GM19467 (cell line): Measurements from ENCODE around the gene FNDC3A.

Experiments
- ATAC-seq: cut with Tn5 transposase; IDR thresholded peaks from one replicate; pipeline ENCODE4 v1.9.1; 2021; ENCODE audit warnings: mild to moderate bottlenecking, moderate library complexity; ENCODE audit not compliant: unreplicated experiment

The FNDC3A gene

DNA sequence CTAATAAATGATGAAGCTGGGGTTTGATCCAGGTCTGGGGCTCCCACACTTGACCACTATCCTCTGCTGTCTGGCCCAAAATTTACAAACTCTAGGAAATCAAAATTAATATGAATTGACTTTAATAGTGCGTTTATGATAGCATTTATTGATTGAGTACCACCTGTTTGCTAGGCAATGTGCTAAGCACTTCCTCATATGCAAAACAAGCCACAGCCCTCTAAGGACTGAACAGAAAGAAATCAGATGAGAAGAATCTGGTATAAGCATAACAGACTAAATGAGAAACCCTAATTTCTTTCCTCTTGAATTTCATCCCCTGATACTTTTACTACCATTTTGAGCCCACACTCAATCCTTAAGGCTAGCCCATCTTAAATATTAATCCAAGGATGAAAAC lies 237.8 kb downstream of the FNDC3A start:
- ATAC-seq: no peak

GRCh38 chr13:49213997-49214916 lies 238.5 kb downstream of the FNDC3A start:
- no peak for ATAC-seq

DNA sequence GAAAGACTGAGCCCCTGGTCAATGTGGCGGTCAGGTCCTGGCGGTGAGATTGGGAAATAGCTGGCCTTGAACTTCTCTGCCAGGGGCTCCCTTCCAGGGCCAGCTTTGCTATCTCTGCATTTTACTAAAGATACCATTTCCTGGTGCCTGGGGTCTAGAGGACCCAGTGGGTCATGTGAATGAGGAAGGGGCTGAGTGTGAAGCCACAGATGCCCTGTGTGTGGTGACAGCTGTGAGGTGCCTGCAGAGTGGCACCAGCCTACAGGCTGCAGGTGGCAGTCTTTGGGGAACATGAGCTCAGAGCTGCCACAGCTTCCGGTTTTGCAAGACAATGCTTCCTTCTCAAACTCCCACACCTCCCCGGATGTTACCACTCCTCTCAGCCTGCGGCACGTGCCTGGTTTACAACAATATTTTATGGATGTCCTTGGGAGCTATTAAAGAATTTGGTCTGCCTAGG lies 239.2 kb downstream of the FNDC3A start:
- ATAC-seq: no peak

- ATAC-seq: no peak
Measured at GRCh38 chr13:49216334-49216733, 240.6 kb downstream of the FNDC3A start.

GRCh38 chr13:49217962-49218492 lies 242.3 kb downstream of the FNDC3A start:
- no peak for ATAC-seq

DNA sequence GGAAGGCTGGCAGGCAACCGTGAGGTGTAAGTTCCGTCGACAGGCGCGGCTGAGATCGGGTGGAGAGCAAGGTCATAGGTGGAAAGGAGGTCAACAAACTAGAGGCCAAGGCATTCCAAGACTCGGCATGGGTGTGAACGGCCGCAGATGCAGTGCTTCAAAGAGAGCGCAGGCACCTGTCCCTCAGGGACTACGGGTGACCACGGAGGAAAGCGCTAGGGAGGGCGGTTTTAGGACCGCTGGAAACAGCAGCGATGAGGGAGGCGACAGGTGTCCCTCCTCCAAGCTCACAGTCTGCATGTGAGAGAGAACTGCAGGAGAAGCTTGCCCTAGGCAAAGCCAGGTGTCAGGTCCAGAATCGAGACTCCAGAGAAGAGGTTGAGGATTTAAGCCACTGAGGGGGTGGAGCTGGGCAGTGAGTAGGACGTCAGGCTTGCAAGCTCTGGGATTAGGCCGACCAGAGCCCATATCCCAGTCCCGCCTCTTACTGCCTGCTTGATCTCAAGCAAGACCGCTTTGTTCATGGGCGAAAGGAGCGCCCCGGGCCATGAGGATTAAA lies 242.9 kb downstream of the FNDC3A start:
- ATAC-seq: no peak

DNA sequence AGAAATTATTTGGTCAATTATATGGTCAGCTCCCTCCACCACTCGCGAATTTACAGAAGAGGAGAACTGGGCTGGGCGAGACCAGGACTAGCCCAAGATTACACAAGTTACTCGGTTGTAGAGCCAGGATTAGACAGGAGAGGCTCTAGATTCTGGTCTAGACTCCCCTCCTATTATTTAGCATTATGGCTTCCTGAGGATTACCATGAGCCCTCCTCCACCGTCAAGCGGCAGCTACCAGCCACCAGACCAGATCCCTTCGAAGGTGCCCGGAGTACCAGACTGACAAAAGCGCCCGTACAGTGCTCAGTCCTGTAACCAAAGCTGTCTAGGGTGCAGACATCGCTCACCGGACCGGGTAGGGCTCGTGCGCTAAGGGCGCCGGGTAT lies 243.9 kb downstream of the FNDC3A start:
- ATAC-seq: no peak

- ATAC-seq: no peak
Measured at GRCh38 chr13:49220036-49220855, 244.5 kb downstream of the FNDC3A start, which contains the start of gene MLNR. Gene MLNR, plus strand, starts transcription at chr13:49220338. Its CDS starts 0 bp downstream, at chr13:49220338.

DNA sequence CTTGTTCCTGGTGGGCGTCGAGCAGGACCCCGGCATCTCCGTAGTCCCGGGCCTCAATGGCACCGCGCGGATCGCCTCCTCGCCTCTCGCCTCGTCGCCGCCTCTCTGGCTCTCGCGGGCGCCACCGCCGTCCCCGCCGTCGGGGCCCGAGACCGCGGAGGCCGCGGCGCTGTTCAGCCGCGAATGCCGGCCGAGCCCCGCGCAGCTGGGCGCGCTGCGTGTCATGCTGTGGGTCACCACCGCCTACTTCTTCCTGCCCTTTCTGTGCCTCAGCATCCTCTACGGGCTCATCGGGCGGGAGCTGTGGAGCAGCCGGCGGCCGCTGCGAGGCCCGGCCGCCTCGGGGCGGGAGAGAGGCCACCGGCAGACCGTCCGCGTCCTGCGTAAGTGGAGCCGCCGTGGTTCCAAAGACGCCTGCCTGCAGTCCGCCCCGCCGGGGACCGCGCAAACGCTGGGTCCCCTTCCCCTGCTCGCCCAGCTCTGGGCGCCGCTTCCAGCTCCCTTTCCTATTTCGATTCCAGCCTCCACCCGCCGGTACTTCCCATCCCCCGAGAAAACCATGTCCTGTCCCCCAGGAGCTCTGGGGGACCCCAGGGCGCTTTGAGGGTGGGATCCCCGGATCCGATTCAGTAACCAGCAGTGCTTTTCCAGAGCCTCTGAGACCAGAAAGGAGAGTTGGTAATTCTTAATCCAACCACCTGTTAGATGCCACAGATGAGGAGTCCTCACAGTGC lies 245.3 kb downstream of the FNDC3A start:
- no peak for ATAC-seq

DNA sequence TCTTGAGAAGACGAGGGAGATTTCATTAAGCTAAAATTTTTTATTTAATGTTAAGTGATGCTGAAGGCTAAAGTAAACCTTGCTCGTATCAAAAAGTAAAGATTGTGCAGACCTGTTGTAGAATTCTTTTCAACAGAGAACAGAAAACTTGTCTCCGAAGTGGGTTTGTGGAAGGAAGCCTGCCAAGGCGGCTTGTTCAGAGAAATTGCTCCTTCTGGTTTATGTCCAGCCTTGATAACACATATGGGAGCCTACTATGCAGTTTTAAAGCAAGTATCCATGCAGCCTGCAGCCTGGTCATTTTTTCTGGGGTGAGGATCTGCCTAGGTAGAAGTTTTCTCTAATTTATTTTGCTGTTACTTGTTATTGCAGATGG lies 245.9 kb downstream of the FNDC3A start:
- ATAC-seq: no peak

GRCh38 chr13:49225223-49226042 lies 249.7 kb downstream of the FNDC3A start:
- ATAC-seq: no peak

GRCh38 chr13:49226613-49227012 lies 250.9 kb downstream of the FNDC3A start:
- no peak for ATAC-seq

GRCh38 chr13:49234741-49235140 lies 259.0 kb downstream of the FNDC3A start:
- ATAC-seq: no peak

- ATAC-seq: no peak
Measured at GRCh38 chr13:49235856-49236431, 260.2 kb downstream of the FNDC3A start.

DNA sequence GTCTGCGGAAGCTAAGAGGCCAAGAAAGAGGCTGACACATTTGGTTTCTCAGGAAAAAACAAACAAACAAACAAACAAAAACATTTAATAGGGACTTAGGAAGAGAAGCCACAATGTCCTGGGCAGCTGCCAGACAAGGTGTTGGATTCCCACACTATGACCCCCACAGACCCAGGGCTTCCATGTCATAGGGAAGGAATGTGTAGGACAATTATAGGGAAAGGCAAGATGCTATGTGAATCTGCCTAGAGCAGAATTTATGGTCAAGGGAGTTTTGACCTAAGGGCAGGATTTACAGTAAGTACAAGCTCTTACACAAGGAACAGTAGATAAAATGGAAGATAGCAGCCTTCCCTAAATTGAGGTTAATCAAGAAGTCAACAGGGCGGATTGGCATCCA lies 262.9 kb downstream of the FNDC3A start:
- no peak for ATAC-seq

DNA sequence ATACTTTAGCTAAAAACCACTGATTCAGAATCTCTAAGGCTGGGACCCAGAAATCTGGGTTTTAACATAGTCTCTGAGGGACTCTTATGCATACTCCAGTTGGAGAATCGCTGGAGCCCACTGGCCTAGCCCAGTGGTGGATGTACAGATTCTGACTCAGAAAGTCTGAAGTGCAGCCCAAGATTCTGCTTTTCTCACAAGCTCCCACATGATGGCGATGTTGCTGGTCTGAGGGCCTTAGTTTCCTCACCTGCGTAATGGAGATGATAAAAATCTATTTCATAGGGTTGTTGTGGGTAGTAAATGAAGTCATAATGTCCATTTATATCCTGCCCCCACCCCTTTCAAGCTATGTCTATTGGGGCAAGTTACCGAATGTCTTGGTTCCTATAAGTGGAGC lies 264.3 kb downstream of the FNDC3A start:
- ATAC-seq: no peak

GRCh38 chr13:49241296-49241695 lies 265.6 kb downstream of the FNDC3A start:
- no peak for ATAC-seq

DNA sequence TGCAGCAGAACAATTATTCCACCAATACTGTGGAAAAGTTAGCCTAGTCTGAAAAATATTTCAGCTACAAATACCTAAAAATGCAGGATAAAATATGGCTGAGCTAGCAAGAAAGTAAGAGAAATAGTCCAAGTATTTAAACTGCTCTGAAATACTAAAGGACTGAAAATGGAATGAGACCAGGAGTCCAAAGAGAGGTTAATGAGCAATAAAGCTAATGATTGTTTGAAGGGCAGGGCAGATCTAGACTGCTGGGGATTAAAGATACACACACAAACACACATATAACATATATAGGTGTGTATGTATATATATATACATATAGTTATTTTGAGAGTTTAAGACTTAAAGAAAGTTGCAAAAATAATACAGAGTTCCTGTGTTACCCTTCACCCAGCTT lies 269.4 kb downstream of the FNDC3A start:
- no peak for ATAC-seq
